HG03045 (cell line): ENCODE results near the gene RBPJ.

Experiments used
- ATAC-seq: cut with Tn5 transposase; IDR thresholded peaks from one replicate; pipeline ENCODE4 v1.9.1; 2021; ENCODE audit warnings: mild to moderate bottlenecking, moderate library complexity; ENCODE audit not compliant: unreplicated experiment

RBPJ gene

DNA sequence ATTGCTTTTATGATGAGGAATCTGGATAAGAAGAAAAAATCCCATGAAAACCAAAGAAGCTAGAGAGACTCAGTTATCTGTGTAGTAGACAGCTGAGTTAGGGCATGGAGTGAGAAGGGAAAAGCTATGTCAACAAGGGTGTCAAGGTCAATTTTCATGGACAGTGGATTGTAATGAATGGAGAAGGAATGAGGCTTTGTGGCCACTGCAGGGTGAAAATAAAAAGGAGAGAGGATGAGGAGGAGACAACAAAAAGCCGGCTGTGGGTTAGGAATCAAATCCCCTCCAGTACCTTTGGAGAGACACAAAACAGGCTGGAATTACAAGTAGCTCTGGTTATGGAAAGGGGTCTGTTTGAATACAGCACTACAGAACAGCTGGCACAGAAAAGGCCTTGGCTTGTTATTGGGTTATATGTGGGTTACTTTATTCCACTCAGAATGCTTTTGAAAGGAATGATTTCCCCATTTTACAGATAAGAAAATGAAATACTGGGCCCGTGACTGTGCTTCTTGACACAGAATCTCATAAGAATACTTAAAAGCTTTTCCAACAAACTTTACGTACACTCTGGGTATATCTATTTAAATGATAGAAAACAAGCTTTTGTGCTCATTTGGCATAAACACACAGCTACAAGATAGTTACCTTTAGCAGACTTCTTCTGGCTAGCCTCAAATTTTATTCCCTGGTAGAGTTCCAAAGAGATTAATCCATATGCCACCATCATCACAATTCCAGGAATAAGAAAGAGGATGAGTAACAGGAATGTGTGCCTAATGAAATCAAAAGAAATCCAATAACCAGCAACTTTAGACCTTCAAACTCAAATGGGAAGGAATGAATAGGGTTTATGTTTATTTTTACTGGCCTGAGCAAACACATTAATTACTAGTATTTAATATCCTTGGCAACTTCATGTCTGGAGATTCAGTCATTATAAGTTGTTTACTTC is 162.0 kb downstream of the RBPJ start:
- ATAC-seq = no peak

DNA sequence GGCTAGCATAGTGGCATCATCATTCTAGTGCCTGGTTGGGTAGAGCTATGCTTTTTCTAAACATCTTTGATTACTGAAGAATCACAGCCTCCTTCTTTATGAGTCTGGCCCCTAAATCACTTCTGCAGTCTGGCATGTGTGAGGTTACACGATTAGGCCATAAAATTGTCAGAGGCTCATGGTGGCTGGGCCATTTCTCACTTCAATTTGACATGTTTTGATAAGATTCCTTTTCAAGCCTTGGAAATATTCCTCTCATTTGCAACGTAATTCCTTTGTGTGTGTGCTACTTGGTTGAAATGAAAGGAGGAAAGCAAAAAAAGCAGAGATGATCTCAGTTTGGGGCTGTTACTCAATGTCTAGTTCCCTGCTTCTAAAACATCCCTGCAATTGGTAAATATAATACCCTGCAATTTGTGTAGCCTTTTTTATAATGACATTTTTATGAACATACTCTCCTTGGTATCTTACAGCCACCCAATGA is 163.3 kb downstream of the RBPJ start:
- ATAC-seq = no peak

DNA sequence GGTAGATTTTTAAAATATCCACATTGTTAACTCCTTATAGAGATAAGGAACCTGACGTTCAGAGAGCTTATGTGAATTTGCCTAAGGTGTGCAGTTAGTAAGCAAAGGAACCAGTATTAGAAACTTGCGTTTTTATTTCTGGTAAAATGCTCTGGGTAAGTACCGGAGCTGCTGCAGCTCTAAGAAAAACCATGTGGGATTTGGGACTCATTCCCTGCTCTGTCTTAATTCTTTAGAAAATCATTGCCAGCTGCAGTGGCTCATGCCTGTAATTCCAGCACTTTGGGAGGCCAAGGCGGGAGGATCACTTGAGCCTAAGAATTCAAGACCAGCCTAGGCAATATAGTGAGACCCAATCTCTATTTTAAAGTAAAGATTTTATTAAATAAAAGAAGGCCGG is 163.7 kb downstream of the RBPJ start:
- ATAC-seq = no peak
